Liver (tissue), 9 donors: ENCODE measurements around the gene ISM2. TPM values are rescaled to one million over a fixed set of nuclear protein-coding genes. Genes with fewer than 3 reads are reported as not detected.

Source experiments
- DNase-seq: peaks from one replicate; pipeline ENCODE4 v3.0.0-alpha.2; 2017; ENCODE audit warnings: low spot score
- H3K27ac ChIP-seq, 2 donors: one replicate each; pipeline ENCODE4 v1.7.0; 2013; ENCODE audit warnings: inconsistent platforms in 2 of 2, low read length in 2 of 2, control low read depth in 1 of 2, low read depth in 1 of 2, mild to moderate bottlenecking in 1 of 2
- H3K27me3 ChIP-seq, 4 donors: one replicate each; pipeline versions ENCODE4 v1.6.1 to v1.7.0; 2013; ENCODE audit warnings: low read length in 3 of 4, inconsistent platforms in 1 of 4, mild to moderate bottlenecking in 1 of 4, moderate library complexity in 1 of 4; ENCODE audit not compliant: control insufficient read depth in 4 of 4, insufficient read depth in 4 of 4
- H3K36me3 ChIP-seq, 4 donors: one replicate each; pipeline versions ENCODE4 v1.6.1 to v1.7.0; 2013; ENCODE audit warnings: low read length in 3 of 4, mild to moderate bottlenecking in 3 of 4, low read depth in 1 of 4, moderate library complexity in 1 of 4; ENCODE audit not compliant: control insufficient read depth in 4 of 4, insufficient read depth in 3 of 4
- H3K4me1 ChIP-seq, 4 donors: one replicate each; pipeline versions ENCODE4 v1.6.1 to v1.7.0; 2013; ENCODE audit warnings: low read length in 3 of 4, mild to moderate bottlenecking in 3 of 4, moderate library complexity in 1 of 4; ENCODE audit not compliant: control insufficient read depth in 4 of 4, insufficient read depth in 4 of 4
- H3K4me3 ChIP-seq, 3 donors: one replicate each; pipeline versions ENCODE4 v1.6.1 to v1.7.0; 2013; ENCODE audit warnings: low read length in 3 of 3, control low read depth in 1 of 3, low read depth in 1 of 3, mild to moderate bottlenecking in 1 of 3
- H3K9ac ChIP-seq, 2 donors: one replicate each; pipeline ENCODE4 v1.7.0; 2013; ENCODE audit warnings: low read length in 2 of 2, mild to moderate bottlenecking in 2 of 2, moderate library complexity in 2 of 2, control low read depth in 1 of 2, low read depth in 1 of 2
- H3K9me3 ChIP-seq, 4 donors: one replicate each; pipeline versions ENCODE4 v1.6.1 to v1.7.0; 2013; ENCODE audit warnings: low read length in 3 of 4; ENCODE audit not compliant: control insufficient read depth in 4 of 4
- EGR1 ChIP-seq, 2 donors: IDR thresholded peaks; 2 replicates each; pipeline ENCODE4 v1.6.1; 2016 to 2018; ENCODE audit warnings: antibody characterized with exemption in 2 of 2, low read depth in 2 of 2
- FOXA1 ChIP-seq: IDR thresholded peaks from 2 replicates; pipeline ENCODE4 v1.6.1; 2016; ENCODE audit warnings: antibody characterized with exemption
- FOXA2 ChIP-seq: IDR thresholded peaks from 2 replicates; pipeline ENCODE4 v1.6.1; 2016; ENCODE audit warnings: antibody characterized with exemption
- GABPA ChIP-seq, 2 donors: IDR thresholded peaks in 1 of 2; conservative IDR thresholded peaks in 1 of 2; 2 replicates each; pipeline ENCODE4 v1.6.1; 2016; ENCODE audit warnings: antibody characterized with exemption in 2 of 2, mild to moderate bottlenecking in 1 of 2, moderate library complexity in 1 of 2
- HNF4G ChIP-seq: IDR thresholded peaks from 2 replicates; pipeline ENCODE4 v1.6.1; 2016; ENCODE audit warnings: antibody characterized with exemption
- JUND ChIP-seq, 2 donors: IDR thresholded peaks; 2 replicates each; pipeline ENCODE4 v1.6.1; 2016; ENCODE audit warnings: antibody characterized with exemption in 2 of 2
- NR2F2 ChIP-seq: IDR thresholded peaks from 2 replicates; pipeline ENCODE4 v1.6.1; 2016; ENCODE audit warnings: antibody characterized with exemption
- RAD21 ChIP-seq, 2 donors: IDR thresholded peaks; 2 replicates each; pipeline ENCODE4 v1.6.1; 2016; ENCODE audit warnings: antibody characterized with exemption in 2 of 2, mild to moderate bottlenecking in 2 of 2
- RXRA ChIP-seq, 2 donors: IDR thresholded peaks; 2 replicates each; pipeline ENCODE4 v1.6.1; 2017 to 2018; ENCODE audit warnings: antibody characterized with exemption in 2 of 2, mild to moderate bottlenecking in 1 of 2
- SP1 ChIP-seq: IDR thresholded peaks from 2 replicates; pipeline ENCODE4 v1.6.1; 2018; ENCODE audit warnings: antibody characterized with exemption, mild to moderate bottlenecking
- YY1 ChIP-seq: IDR thresholded peaks from 2 replicates; pipeline ENCODE4 v1.6.1; 2016; ENCODE audit warnings: antibody characterized with exemption, mild to moderate bottlenecking
- WGBS: extraction: QIAGEN DNeasy Blood & Tissue Kit; methylation state at CpG from one replicate; pipeline ENCODE4 v1.1.7; 2013; 5-methylcytosine and 5-hydroxymethylcytosine counted together
- polyA plus RNA-seq, 2 donors: library from polyadenylated mRNA; stranded (reverse) in 1 of 2; unstranded in 1 of 2; fragments of 200-250 nt in 1 of 2; fragments of >200 nt in 1 of 2; fragmentation: Nextera tagmentation in 1 of 2; extraction: Ambion mirVana in 1 of 2; gene quantifications; one replicate each; pipeline versions ENCODE4 v1.2.1 to v1.2.3, GENCODE V29; 2013 to 2015
- total RNA-seq, 2 donors: library from RNA; depleted of rRNA; stranded (reverse); fragments of >200 nt; gene quantifications; one replicate each; pipeline ENCODE4 v1.2.3, GENCODE V29; 2014
- TF ChIP-seq, protein P1 (sequence below): IDR thresholded peaks from 2 replicates; pipeline ENCODE4 v1.6.1; 2016; ENCODE audit warnings: antibody characterized with exemption
- TF ChIP-seq, protein P2 (sequence below): IDR thresholded peaks from 2 replicates; pipeline ENCODE4 v1.6.1; 2016; ENCODE audit warnings: antibody characterized with exemption, mild to moderate bottlenecking
- TF ChIP-seq, protein P3 (sequence below): fragments of 150-350 bp; IDR thresholded peaks from 2 replicates; pipeline ENCODE4 v1.5.1; 2017; ENCODE audit warnings: improper control_type of control experiment, low read depth, low read length; ENCODE audit not compliant: missing input control
- TF ChIP-seq, protein P4 (sequence below): IDR thresholded peaks from 2 replicates; pipeline ENCODE4 v1.6.1; 2016; ENCODE audit warnings: antibody characterized with exemption
- donor health status: healthy.
- donor health status: healthy.
- donor health status: healthy.
- donor health status: healthy.
- donor health status: healthy.

The ISM2 gene
- total and polyA plus RNA-seq, 4 donors, result not detected

DNA sequence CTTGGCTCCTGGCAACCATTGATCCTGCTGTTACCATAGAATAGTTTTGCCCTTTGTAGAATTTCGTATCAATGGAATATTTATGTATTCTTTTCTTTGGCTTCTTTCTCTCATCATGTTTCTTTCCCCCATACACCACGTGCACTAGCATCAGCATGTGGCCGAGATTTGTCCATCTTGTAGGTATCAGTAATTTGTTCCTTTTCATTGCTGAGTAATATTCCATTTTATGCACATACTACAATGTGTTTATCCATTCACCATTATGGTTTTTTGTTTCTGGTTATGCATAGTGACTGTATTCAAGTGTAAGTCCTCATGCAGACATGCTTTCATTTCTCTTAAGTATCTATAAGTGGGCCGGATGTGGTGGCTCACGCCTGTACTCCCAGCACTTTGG lies 4.5 kb upstream of the ISM2 start:
- no peak overlapping the region for H3K4me3 ChIP-seq
- H3K9me3 ChIP-seq, result peaks cover 0 to 4% (median 0%) of the 10 kb centered on the region in 4 donors
- no peak overlapping the region for H3K9ac ChIP-seq
- no peak overlapping the region for H3K27ac ChIP-seq
- H3K4me1 ChIP-seq, result peaks cover 4 to 12% (median 11%) of the 10 kb centered on the region in 4 donors
- peaks cover 0 to 13% (median 3%) of the 10 kb centered on the region in 4 donors for H3K27me3 ChIP-seq
- no peak for DNase-seq
- peaks cover 0 to 3% (median 0%) of the 10 kb centered on the region in 4 donors for H3K36me3 ChIP-seq
- TF ChIP-seq, protein P1, sequence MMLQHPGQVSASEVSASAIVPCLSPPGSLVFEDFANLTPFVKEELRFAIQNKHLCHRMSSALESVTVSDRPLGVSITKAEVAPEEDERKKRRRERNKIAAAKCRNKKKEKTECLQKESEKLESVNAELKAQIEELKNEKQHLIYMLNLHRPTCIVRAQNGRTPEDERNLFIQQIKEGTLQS, result no peak
- TF ChIP-seq RAD21 (IDR thresholded peaks at IDR 0.05), result no peak
- no peak for TF ChIP-seq NR2F2
- TF ChIP-seq, protein P2, sequence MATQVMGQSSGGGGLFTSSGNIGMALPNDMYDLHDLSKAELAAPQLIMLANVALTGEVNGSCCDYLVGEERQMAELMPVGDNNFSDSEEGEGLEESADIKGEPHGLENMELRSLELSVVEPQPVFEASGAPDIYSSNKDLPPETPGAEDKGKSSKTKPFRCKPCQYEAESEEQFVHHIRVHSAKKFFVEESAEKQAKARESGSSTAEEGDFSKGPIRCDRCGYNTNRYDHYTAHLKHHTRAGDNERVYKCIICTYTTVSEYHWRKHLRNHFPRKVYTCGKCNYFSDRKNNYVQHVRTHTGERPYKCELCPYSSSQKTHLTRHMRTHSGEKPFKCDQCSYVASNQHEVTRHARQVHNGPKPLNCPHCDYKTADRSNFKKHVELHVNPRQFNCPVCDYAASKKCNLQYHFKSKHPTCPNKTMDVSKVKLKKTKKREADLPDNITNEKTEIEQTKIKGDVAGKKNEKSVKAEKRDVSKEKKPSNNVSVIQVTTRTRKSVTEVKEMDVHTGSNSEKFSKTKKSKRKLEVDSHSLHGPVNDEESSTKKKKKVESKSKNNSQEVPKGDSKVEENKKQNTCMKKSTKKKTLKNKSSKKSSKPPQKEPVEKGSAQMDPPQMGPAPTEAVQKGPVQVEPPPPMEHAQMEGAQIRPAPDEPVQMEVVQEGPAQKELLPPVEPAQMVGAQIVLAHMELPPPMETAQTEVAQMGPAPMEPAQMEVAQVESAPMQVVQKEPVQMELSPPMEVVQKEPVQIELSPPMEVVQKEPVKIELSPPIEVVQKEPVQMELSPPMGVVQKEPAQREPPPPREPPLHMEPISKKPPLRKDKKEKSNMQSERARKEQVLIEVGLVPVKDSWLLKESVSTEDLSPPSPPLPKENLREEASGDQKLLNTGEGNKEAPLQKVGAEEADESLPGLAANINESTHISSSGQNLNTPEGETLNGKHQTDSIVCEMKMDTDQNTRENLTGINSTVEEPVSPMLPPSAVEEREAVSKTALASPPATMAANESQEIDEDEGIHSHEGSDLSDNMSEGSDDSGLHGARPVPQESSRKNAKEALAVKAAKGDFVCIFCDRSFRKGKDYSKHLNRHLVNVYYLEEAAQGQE, result no peak
- TF ChIP-seq SP1, result no peak
- TF ChIP-seq EGR1 (IDR thresholded peaks at IDR 0.05; ENCODE audit: low read depth in 2 of 2), result no peak
- TF ChIP-seq JUND (IDR thresholded peaks at IDR 0.05), result no peak
- TF ChIP-seq HNF4G, result no peak
- no peak for TF ChIP-seq FOXA2
- TF ChIP-seq FOXA1, result no peak
- no peak for TF ChIP-seq RXRA (IDR thresholded peaks at IDR 0.05)
- TF ChIP-seq GABPA (IDR thresholded peaks at IDR 0.05 in 1 of 2, conservative IDR thresholded peaks at IDR 0.05 in 1 of 2), result no peak
- TF ChIP-seq, protein P3, sequence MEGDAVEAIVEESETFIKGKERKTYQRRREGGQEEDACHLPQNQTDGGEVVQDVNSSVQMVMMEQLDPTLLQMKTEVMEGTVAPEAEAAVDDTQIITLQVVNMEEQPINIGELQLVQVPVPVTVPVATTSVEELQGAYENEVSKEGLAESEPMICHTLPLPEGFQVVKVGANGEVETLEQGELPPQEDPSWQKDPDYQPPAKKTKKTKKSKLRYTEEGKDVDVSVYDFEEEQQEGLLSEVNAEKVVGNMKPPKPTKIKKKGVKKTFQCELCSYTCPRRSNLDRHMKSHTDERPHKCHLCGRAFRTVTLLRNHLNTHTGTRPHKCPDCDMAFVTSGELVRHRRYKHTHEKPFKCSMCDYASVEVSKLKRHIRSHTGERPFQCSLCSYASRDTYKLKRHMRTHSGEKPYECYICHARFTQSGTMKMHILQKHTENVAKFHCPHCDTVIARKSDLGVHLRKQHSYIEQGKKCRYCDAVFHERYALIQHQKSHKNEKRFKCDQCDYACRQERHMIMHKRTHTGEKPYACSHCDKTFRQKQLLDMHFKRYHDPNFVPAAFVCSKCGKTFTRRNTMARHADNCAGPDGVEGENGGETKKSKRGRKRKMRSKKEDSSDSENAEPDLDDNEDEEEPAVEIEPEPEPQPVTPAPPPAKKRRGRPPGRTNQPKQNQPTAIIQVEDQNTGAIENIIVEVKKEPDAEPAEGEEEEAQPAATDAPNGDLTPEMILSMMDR, result no peak
- no peak for TF ChIP-seq YY1
- 96% methylated on average over 5 of the region's 5 CpGs for WGBS

DNA sequence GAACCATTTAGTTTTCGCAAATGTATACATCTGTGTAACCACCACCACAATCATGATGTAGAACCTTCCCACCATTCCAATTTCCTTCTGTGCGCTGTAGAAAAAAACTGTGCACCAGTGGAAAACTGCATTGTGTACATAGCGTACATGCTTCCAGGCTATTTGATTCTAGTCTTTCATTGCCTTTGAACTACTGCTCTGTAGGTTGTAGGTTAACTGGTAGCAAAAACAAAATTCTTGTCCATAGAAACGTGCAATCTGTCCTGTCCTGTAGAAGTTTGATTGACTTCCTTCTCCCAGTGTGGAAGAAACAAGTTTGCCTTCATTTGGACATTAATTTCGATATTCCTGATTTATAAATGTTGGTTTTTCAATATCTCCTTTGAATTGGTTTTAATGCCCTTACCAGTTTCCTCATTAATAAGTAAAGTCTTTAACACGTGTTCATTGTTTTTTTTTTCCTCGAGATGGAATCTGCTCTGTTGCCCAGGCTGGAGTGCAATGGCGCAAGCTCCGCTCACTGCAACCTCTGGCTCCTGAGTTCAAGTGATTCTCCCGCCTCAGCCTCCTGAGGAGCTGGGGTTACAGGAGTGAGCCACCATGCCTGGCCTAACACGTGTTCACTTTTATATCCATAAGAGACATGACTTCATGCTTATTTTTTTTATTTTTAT lies 3.6 kb upstream of the ISM2 start:
- TF ChIP-seq NR2F2, result no peak
- no peak for TF ChIP-seq GABPA (IDR thresholded peaks at IDR 0.05 in 1 of 2, conservative IDR thresholded peaks at IDR 0.05 in 1 of 2)
- TF ChIP-seq SP1, result no peak
- TF ChIP-seq, protein P4, sequence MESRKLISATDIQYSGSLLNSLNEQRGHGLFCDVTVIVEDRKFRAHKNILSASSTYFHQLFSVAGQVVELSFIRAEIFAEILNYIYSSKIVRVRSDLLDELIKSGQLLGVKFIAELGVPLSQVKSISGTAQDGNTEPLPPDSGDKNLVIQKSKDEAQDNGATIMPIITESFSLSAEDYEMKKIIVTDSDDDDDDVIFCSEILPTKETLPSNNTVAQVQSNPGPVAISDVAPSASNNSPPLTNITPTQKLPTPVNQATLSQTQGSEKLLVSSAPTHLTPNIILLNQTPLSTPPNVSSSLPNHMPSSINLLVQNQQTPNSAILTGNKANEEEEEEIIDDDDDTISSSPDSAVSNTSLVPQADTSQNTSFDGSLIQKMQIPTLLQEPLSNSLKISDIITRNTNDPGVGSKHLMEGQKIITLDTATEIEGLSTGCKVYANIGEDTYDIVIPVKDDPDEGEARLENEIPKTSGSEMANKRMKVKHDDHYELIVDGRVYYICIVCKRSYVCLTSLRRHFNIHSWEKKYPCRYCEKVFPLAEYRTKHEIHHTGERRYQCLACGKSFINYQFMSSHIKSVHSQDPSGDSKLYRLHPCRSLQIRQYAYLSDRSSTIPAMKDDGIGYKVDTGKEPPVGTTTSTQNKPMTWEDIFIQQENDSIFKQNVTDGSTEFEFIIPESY, result no peak
- TF ChIP-seq HNF4G, result no peak
- no peak for DNase-seq
- WGBS, result 78% methylated on average over 11 of the region's 11 CpGs
- H3K27ac ChIP-seq, result no peak overlapping the region
- peaks cover 0 to 3% (median 0%) of the 10 kb centered on the region in 4 donors for H3K36me3 ChIP-seq
- H3K4me1 ChIP-seq, result peaks cover 7 to 15% (median 14%) of the 10 kb centered on the region in 4 donors
- H3K9ac ChIP-seq, result no peak overlapping the region
- no peak overlapping the region for H3K4me3 ChIP-seq
- H3K9me3 ChIP-seq, result peaks cover 0 to 4% (median 0%) of the 10 kb centered on the region in 4 donors
- H3K27me3 ChIP-seq, result peaks cover 2 to 17% (median 5%) of the 10 kb centered on the region in 4 donors
